HTERT RPE-1 (cell line): Measurements from ENCODE around the gene FUT6.

Source experiments
- in situ Hi-C: fragments of 300-500 bp; cut with MboI; formaldehyde crosslinking; loops from 4 replicates; pipeline ENCODE4 v1.14.3; 2020; ENCODE audit warnings: low sequenced_read_pairs

The FUT6 gene

DNA sequence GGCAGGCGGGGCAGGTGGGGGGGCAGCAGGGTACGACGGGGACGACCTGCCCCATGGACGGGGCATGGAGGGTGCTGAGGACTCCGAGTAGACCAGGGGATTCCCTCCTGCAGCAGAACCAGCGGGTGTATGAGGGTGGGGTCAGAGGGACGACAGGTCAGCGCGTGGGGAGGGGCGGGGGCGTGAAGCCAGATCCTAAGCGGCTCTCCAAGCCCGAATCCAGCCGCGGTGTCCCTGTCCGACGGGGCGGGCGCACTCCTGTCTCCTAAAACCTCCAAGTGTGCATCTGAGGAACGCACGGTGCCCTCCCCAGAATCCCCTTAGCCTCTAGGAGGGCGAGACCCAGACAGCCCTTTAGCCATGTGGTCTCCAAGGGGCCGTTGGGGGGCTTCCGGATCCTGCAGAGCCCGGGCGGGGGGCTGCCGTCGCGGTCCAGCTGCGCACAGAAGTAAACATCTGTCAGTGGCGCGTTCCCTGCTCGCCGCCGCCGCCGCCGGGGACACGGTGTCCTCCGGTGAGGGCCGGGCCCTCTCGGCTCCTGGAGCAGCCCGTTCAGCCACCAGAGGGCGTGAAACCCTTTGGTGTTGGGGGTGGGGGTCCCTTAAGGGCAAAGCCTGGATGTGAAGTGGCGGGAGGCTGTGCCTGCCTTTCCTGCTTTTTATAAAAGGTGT, 33.9 kb downstream of the FUT6 start:
- in situ Hi-C loops = no loop called here

DNA sequence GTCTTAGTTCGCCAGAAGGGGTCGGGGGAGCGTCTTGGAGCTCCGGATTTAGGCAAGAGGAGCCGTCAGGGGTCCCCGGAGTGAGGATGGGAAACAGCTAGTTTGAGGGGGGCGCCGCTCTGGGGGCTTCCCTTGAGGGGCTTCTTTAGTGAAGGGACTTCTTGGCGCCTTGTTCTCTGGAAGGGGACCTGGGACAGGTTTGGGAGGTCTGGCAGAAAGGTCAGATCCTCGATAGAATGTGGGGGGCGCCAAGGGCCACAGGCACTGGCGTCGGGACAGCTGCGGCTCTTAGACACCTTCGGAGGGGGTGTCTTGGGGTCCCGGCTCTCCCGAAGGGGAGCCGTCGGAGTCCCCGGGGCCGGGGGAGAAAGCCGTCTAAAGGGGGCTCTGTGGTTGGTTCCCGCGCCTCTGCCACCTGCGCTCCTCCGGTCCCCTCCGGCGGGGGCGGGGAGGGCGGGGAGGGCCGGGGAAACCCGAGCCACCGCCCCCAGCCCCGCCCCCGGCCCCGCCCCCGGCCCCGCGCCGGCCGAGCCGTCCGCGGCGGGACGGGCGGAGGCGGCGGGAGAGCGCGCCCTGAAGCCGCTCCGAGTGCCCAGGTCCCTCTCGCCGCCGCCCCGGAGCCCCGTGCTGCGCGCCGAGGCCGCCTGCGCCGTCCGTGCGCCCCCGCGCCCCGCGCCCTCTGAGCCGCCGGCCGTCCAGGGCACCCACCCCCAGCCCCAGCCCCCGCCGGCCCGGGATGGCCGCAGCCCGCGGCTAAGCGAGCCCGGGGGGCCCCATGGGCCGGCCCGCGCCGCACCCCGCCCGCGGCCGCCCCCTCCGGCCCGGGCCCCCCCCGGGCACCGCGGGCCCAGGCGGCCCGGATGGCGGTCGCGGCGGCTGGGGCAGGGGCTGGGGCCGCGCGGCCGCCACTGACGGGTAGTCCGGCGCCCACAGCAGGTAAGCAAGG, 34.7 kb downstream of the FUT6 start, which contains the start of gene NRTN:
TSS of gene NRTN (plus strand) at position 552 of the 946 bp plus-strand sequence. CDS start 19,099 bp downstream, outside the sequence.
- in situ Hi-C loops = no loop called here

DNA sequence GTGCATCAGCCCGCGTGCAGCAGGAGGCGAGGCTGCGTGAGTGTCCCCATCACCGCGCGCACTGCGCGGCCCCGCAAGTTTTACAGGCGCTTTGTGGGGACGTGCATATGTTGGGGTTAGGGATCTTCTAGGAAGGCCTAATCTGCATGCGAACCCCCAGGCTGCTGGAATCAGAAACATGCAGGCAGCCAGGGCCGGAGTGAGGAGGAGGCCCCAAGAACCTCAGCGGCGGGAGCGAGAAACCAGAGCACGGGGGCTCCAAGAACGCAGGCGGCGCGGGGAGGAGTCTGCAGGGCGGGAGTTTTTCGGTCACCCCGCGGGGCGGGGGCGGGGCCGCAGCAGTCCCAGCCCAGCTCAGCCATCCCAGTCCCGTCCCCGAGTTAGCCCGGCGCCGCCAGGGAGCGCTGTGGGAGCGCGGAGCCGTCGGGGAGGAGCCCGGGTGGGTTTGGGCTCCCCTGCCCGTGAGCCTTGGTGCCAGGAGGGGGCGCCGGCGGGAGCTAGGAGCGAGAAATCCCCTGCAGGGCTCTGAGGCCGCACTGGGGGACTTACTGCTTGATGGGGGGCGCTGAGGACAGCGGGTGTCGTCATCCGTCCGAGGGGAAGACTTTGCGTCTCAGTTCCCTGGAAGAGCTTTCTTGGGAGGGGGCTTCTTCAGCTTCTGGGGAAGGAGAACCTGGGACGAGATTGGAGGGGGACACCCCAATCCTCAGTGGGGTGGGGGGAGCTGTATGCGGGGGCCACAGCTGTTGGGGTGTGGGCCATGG, 35.6 kb downstream of the FUT6 start:
- in situ Hi-C loops = no loop called here

DNA sequence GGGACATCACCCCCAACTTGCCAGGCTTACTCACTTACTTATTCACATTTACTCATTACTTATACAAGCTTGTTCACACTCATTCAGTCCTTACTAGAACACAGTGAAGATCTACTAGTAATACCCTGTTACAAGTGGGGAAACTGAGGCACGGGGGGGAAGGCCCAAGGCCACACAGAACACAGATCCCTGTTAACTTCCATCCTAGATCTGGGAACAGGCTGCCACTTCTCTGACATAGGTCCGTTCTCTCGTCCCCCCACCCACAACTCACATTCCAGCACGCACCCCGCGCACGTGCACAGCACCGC, 36.1 kb downstream of the FUT6 start:
- in situ Hi-C loops = no loop called here

DNA sequence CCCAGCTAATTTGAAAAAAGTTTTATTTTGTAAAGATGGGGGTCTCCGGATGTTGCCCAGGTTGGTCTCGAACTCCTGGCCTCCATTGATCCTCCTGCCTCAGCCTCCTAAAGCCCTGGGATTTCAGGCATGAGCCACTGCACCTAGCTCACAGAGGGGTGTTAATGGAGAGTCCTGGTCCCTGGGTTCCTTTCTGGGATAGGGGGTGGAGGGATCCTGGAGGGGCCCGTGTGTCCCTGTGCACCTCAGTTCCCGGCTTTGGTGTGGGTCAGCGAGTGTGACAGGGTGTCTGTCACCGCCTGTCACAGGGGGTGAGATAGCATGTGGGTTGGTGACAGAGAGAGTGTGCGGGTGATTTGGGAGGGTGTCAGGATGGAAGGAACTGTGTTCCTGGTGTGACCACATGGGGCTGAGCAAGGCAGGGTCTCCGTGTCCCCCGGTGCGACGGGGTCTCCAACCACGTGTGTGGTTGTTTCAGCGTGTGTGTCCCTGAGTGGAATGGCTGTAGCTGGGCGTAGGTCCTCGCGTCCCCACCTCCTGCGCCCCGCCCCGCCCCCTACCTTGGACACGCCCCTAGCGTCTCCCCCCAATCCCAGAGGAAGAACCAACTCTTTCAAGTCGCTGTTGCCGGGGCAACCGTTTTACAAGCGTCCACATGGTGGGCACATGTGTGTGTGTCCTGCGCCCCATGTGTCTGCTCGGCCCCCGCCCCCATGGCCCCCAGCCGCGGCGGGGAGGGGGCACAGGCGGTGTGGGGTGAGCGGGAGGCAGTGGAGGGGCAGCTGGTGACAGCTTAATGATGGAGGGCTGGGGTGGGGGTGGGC, 37.5 kb downstream of the FUT6 start:
- in situ Hi-C loops = no loop called here

DNA sequence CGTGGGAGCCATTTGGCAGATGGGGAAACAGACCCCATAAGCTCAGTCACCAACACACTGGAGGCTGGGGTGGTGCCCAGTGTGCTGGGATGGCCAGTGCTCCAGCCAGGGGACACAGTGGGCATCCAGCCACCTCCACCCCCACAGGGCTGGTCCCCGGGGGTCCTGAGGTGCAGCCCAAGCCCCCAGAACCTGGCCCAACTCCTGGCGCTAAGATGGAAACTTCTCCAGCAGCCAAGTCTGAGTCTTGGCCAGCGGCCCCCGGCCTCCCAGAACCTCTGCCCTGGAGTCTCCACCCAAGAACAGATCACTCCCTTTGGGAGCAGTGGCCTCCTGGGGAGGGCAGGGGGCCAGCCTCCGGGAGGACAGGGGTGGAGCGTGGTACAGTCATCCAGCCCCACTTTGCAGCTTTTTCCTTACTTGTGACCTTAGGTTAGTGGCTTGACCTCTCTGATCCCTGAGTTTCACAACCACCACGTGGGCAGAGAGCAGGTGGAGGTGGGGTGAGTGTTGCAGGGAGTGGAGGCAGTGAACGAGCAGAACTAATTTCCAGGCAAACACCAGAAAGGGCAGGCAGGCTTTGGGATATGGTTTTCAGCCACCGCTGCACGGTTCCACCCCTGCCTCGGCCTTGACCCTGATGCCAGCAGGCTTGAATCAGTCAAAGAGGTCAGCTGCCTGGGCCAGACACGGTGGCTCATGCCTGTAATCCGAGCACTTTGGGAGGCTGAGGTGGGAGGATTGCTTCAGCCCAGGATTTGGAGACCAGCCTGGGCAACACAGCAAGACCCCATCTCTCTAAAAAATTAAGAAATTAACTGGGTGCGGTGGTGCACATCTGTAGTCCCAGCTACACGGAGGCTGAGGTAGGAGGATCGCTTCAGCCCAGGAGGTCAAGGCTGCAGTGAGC, 38.9 kb downstream of the FUT6 start:
- in situ Hi-C loops = no loop called here

DNA sequence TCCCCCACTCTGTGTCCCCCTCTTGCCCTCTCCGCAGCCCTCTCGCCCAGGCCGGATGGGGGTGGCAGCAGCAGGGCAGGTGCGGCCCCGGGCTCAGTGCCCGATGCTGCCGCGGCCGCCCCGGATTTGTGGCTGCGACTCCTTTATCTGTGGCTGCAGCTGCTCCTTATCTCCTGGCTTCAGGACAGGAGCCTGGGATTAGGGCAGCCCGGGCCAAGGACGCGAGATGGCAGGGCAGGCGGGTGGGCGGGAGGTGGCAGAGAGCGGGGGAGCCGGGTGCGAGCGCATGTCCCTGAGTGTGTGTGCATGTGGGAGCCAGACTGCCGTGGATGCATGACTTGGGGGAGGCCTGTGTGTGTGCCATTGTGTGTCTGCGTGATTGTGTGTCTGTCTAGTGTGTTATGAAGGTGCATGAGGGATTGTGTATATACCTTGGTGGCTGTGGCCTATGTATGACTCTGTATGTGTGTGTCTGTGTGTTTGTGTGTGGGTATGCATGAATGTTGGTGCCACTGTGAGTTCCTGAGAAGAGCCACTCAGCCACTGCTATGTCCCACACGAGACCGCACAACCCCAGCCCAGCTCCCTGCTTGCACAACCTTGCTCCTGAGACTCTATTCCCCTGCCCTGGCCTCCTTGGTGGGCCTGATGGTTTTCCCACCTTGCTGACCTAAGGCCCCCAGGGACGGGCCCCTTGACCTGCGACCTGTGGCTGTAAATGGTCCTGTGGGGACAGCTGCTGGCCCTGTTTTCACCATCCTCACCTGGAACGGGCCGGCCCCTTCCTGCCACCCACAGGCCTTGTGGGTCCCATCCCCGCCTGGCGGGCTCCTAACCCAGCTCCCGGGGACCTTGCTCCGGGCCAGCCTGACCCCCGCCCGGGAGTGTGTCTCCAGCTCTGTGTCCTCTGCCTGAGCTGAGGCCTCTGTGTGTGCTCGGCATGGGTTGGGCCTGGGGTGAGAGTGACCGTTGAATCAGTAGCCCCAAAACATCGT, 40.0 kb downstream of the FUT6 start:
- in situ Hi-C loops = no loop called here

DNA sequence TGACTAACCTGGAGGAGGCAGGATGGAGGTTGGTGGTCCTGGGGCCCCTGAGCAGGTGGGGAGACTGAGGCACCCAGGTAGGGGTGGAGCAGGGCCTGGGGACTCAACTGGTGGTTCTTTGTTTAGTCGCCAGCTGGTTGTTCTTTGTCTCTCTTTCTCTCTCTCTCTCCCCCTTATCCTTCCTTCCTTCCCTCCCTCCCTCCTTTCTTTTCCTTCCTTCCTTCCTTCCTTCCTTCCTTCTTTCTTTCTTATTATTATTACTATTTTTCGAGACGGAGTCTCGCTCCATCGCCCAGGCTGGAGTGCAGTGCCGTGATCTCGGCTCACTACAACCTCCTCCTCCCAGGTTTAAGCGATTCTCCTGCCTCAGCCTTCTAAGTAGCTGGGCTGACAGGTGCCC, 41.3 kb downstream of the FUT6 start:
- in situ Hi-C loops = no loop called here

DNA sequence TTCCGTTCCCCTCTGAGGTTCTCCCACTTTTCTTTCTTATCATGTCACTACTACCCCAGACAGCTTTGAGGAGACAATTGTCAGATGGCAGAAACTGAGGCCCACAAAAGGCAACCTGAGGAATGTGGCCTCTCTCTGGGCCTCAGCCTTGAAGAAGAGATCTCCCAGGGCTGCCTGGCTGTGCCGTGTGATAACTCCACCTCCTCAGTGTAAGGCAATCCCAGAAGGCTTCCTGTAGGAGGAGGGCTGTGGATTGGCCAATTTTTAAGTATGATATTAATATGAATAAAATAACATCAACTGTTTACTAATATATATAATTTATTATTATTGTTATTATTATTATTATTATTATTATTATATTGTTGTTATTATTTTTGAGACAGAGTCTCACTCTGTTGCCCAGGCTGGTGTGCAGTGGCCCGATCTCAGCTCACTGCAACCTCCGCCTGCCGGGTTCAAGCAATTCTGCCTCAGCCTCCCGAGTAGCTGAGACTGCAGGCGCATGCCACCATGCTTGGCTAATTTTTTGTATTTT, 44.1 kb downstream of the FUT6 start:
- in situ Hi-C loops = no loop called here

DNA sequence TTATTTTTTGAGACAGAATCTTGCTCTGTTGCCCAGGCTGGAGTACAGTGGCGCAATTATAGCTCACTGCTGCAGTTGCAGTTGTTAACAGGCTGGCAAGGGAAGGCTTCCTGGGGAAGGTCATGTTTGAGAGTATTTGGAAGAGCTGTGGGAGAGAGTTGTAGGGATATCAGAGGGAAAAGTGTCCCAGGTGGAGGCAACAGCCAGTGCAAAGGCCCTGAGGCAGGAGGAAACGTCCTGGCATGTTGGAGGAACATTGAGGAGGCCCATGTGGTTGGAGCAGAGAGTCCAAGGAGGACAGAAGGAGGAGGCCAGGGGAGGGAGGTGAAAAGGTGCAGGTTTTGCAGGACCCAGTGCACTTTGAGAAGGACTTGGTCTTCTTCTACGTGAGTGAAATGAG, 46.3 kb downstream of the FUT6 start:
- in situ Hi-C loops = no loop called here

DNA sequence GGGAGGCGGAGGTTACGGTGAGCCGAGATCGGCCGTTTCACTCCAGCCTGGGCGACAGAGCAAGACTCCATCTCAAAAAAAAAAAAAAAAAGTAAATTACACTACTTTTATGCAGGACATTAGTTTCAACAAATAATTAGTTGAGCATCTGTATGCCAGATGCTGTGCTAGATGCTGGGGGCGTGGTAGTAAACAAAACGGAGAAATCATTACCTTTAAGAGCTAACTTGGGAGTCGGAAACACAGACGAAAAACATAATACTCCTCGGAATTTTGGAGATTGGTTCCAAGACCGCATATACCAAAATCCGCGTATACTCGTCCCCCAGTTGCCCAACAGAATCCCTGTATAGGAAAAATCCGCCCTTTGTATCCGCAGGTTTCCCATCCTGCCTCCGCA, 47.3 kb downstream of the FUT6 start:
- in situ Hi-C loops = no loop called here

DNA sequence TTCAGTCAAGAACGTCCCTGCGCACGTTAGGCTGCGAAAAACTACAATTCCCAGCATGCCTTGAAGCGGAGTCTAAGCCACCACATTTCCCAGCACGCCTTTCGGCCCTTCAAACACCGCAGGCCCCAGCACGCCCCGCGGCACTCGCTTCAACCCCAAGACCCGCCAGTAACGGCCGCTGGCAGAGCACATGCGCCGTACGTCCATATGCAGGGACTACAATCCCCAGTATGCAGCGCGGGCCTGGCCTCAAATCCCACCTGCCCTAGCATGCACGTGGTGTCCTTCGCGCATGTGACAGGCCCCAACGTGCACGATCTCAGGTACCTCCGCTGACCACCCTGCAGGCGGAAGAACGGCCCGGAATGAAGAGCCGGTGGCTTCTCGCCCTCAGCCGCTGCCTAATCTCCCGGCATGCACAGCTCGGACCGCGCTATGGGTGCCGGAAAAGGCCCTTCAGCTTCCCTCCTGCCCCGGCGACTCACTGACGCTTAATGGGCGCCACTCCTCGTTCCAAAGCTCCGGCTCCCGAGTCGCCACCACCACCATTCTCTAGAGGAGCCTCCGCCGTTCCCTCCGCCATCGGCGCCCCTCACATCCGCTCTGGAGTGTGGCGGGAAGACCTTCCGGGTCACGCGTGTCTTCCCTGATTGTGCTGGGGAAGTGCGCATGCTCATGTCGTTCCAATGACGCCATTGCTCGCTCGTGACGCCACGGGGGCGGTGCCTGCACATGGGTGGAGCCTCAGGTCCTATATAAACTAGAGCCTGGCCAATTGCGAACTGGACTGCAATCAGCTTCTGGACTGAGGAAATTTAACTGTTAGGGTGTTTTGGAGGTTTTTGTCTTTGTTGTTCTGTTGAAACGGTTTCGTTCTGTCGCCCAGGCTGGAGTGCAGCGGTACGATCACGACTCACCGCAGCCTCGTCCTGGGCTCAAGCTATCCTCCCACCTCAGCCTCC, 48.7 kb downstream of the FUT6 start, which contains the start of gene DUS3L:
TSS of gene DUS3L (minus strand) at position 605 of the 962 bp plus-strand sequence. CDS start at position 583, 22 bp downstream.
- in situ Hi-C loops = no loop called here

DNA sequence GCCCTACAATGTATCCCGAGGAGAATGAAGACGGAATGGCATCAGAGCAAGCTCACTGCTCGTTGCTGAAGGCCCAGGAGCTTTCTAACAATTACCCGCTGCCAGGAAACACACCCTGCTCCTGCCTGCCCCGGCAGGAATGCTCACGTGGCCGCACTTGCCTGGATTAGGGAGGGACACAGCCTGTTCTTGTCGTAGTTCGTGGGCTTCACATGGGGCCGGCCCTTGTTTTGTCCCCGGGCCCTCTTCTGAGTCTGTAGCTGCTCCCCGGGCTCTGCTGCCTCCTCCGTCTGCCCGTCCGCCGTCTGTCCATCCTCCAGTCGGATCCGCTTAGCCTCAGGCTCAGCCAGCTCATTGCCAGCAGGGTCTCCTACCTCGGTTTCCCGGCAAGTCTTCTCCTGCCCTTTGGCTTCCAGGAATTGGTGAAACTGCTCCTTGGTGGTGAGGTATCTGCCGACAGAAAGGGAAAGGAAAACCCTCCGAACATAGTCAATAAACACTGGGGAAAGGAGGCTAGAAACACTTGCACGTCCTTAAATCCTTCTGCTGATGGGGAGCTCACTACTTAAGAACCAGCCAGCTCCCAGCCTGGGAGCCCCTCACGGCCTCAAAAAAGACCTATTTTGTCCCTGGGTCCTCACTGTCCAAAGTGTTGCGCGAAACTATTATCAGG, 49.5 kb downstream of the FUT6 start:
- in situ Hi-C loops = no loop called here

DNA sequence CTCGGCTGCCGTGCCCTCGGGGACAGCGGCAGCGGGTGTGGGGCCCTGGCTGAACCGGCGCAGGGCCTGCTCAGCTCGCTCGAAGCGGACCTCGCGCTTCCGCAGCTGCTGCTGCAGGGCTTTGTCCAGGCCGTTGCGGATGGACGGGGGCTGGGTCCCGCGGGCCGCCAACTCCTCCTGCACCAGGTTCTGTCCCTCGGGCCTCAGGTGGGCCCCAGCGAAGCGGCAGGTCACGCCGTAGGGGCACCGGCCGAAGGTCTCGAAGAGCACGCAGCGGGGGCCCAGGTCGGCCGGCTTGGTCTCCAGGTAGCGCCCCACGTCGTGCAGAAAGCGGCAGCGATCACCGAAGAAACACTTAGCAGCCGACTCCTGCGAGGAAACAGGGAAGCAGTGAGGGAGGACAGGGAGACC, 50.1 kb downstream of the FUT6 start:
- in situ Hi-C loops = no loop called here

DNA sequence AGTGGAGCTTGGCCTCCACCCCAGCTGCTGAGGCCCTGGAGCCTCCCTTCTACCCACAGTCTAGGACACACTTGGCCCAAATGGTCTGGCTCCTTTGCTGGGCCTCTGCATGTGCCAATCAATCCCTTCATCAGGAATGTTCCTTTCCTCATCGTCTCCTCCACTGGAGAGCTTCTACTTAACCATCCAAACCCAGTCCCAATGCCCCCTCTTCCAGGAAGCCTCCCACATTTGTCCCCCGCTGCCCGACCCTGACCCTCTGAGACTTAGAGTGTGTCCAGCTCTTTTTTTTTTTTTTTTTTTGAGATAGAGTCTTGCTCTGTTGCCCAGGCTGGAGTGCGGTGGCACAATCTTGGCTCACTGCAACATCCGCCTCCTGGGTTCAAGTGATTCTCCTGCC, 51.1 kb downstream of the FUT6 start:
- in situ Hi-C loops = no loop called here

DNA sequence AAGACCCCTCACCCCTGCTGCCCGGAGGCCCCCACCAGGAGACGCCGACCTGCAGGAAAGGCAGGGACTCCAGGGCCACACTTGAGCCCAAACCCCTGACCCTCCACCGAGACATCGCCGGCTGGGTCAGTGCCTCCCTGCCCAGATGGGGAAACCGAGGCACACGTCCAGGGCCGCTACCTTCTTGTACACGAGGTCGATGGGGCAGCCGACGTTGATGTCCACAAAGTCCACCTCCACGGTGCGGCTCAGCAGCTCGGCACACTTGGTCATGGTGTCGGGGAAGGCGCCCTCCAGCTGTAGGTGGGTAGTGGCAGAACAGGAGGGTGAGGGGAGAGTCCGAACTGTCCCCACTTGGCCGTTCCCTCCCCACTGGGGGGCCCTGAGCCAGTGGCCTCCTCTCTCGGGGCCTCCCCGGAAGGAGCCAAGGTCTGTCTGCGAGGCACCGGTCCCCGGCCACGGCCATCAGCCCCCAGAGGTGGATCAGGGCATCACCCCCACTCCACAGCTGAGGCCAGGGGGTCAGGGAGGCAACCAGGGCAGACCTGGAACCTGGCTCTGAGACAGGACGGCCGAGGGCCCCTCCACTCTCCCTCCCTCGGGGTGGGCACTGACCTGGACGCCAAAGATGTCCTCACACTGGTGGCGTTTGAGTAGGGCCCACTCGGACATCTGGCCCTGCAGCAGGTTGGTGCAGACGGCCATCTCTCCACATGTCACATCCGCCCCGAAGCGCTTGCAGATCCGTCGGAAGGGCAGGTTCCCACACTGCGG, 51.9 kb downstream of the FUT6 start:
- in situ Hi-C loops = no loop called here
